Natural killer cell (primary cell): ENCODE measurements around the gene TMEM14A. TPM values are rescaled to one million over a fixed set of nuclear protein-coding genes. Genes with fewer than 3 reads are reported as not detected.

Experiments used
- ATAC-seq, 3 donors: fragments of 150-1000 bp in 2 of 3; fragments of 200-7000 bp in 1 of 3; cut with Tn5 transposase; 1 replicate in 1 of 3; 2 replicates in 2 of 3; pipeline ENCODE4 v1.10.0; 2021; ENCODE audit warnings: mild to moderate bottlenecking in 2 of 3, moderate library complexity in 2 of 3
- DNase-seq, 2 donors: peaks; one replicate each; pipeline versions ENCODE4 v3.0.0 to v3.0.0-alpha.2; 2013 to 2021; ENCODE audit warnings: mixed read lengths in 1 of 2
- H3K27ac ChIP-seq: one replicate; pipeline ENCODE4 v1.5.1; 2013; ENCODE audit warnings: mild to moderate bottlenecking, low read length
- H3K27me3 ChIP-seq: one replicate; pipeline ENCODE4 v1.6.1; 2013; ENCODE audit warnings: low read length; ENCODE audit not compliant: control insufficient read depth, insufficient read depth
- H3K36me3 ChIP-seq: one replicate; pipeline ENCODE4 v1.6.1; 2013; ENCODE audit warnings: low read length; ENCODE audit not compliant: control insufficient read depth, insufficient read depth
- H3K4me1 ChIP-seq: one replicate; pipeline ENCODE4 v1.6.1; 2013; ENCODE audit warnings: low read length; ENCODE audit not compliant: control insufficient read depth, insufficient read depth
- H3K4me3 ChIP-seq: one replicate; pipeline ENCODE4 v1.5.1; 2013; ENCODE audit warnings: low read length
- H3K9me3 ChIP-seq: one replicate; pipeline ENCODE4 v1.6.1; 2013; ENCODE audit warnings: low read length; ENCODE audit not compliant: control insufficient read depth, insufficient read depth
- H3K27ac Mint-ChIP-seq, 2 donors: one replicate each; pipeline ENCODE4 v1.8.0; 2022; ENCODE audit warnings: mild to moderate bottlenecking in 2 of 2, mixed read lengths in 2 of 2, moderate library complexity in 1 of 2
- H3K27me3 Mint-ChIP-seq, 2 donors: one replicate each; pipeline ENCODE4 v1.8.0; 2022; ENCODE audit warnings: low read depth in 2 of 2, mixed read lengths in 2 of 2
- H3K36me3 Mint-ChIP-seq: one replicate; pipeline ENCODE4 v1.8.0; 2022; ENCODE audit warnings: mixed read lengths
- H3K4me1 Mint-ChIP-seq, 2 donors: one replicate each; pipeline ENCODE4 v1.8.0; 2022; ENCODE audit warnings: mixed read lengths in 2 of 2
- H3K4me3 Mint-ChIP-seq: one replicate; pipeline ENCODE4 v1.8.0; 2022; ENCODE audit warnings: mild to moderate bottlenecking, moderate library complexity, mixed read lengths
- H3K9me3 Mint-ChIP-seq, 2 donors: one replicate each; pipeline ENCODE4 v1.8.0; 2022; ENCODE audit warnings: mixed read lengths in 2 of 2
- CTCF ChIP-seq: fragments of 200-600 bp; IDR thresholded peaks from one replicate; pipeline ENCODE4 v1.8.0; 2022; ENCODE audit warnings: antibody characterized with exemption
- WGBS: methylation state at CpG from one replicate; pipeline ENCODE4 v1.1.7; 2013; ENCODE audit warnings: missing lambda C conversion rate; ENCODE audit not compliant: insufficient coverage; 5-methylcytosine and 5-hydroxymethylcytosine counted together
- intact Hi-C: fragments of 100-400 bp; cut with micrococcal nuclease; formaldehyde crosslinking; loops from one replicate; pipeline ENCODE4 v1.14.2; 2022
- total RNA-seq, 4 donors: library from RNA; stranded (reverse); fragments of 120-200 nt in 1 of 4; gene quantifications; one replicate each; pipeline versions ENCODE4 v1.2.3 to v1.2.4, GENCODE V29; 2013 to 2022

Gene TMEM14A
- total RNA-seq, 3 donors from 2014 or later (not counting 1 experiment from before 2014, with no cell fraction given): 4.8 to 5.6 (median 5.3) TPM

DNA sequence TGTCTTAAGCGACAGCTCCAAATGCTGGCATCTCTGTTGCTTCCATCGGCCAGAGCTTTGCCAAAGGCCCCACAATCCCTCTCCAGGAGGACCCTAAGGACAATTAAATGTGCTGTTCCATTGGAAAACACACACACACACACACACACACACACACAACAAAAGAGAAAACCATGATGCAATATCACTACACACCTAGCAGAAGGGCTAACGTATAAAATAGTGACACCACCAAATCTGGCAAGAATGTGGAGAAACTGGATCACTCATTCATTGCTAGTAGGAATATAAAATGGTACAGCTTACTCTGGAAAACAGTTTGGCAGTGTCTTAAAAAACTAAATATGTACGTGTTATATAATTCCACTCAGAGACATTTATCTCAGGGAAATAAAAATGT is 13.0 kb upstream of the TMEM14A start:
- H3K4me1 ChIP-seq: no peaks in the 10 kb centered on the region
- 90% methylated on average over 3 of the region's 4 CpGs for WGBS
- Mint-ChIP-seq H3K9me3 (no peaks in the 10 kb centered on the region), H3K36me3 (no peaks in the 10 kb centered on the region), H3K4me3 (no peak overlapping the region), H3K4me1 (no peaks in the 10 kb centered on the region), H3K27me3 (peaks cover 16 to 18% of the 10 kb centered on the region in 2 donors), H3K27ac (no peak overlapping the region)
- no peaks in the 10 kb centered on the region for H3K9me3 ChIP-seq
- no peaks in the 10 kb centered on the region for H3K36me3 ChIP-seq
- H3K27me3 ChIP-seq: no peaks in the 10 kb centered on the region
- no peak overlapping the region for H3K4me3 ChIP-seq
- no peak for TF ChIP-seq CTCF
- no peak for ATAC-seq
- intact Hi-C loops: no loop called here
- no peak for DNase-seq
- no peak overlapping the region for H3K27ac ChIP-seq

DNA sequence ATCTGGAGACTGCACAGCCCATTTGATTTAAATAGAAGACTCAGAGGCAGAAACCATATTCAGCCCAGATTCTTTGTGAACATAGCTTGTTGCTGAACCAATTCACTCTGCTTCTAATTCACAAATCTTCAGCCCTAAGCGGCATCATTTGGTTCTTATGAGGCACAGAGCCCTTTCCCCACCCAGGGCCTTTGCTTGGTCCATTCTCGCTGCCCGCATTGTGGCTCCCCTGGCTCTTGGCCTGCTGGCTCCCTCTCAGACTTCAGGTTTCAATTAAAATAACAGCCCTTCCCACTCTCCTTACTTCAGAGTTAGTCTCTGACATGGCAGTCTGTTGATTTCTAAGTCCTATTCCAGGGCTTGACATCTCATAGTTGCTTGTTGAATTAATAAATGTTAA is 9.4 kb upstream of the TMEM14A start:
- ATAC-seq (no peak), DNase-seq (no peak)
- H3K27ac ChIP-seq: no peak overlapping the region
- no peak overlapping the region for H3K4me3 Mint-ChIP-seq
- H3K4me1 ChIP-seq: peaks cover 11% of the 10 kb centered on the region
- WGBS: 83% methylated on average over 3 of the region's 3 CpGs
- H3K27ac Mint-ChIP-seq: no peak overlapping the region
- no peaks in the 10 kb centered on the region for H3K9me3 Mint-ChIP-seq
- H3K4me1 Mint-ChIP-seq: no peaks in the 10 kb centered on the region
- H3K27me3 Mint-ChIP-seq: peaks cover 0 to 8% of the 10 kb centered on the region in 2 donors
- intact Hi-C loops: loop anchor here (5.0 to 10.0 kb wide), 2 partner anchors 499 to 597 kb away; no protein-coding TSS in a partner anchor
- H3K27me3 ChIP-seq: peaks cover 4% of the 10 kb centered on the region
- H3K36me3 ChIP-seq: no peaks in the 10 kb centered on the region
- TF ChIP-seq CTCF: no peak
- no peaks in the 10 kb centered on the region for H3K9me3 ChIP-seq
- no peak overlapping the region for H3K4me3 ChIP-seq
- no peaks in the 10 kb centered on the region for H3K36me3 Mint-ChIP-seq

DNA sequence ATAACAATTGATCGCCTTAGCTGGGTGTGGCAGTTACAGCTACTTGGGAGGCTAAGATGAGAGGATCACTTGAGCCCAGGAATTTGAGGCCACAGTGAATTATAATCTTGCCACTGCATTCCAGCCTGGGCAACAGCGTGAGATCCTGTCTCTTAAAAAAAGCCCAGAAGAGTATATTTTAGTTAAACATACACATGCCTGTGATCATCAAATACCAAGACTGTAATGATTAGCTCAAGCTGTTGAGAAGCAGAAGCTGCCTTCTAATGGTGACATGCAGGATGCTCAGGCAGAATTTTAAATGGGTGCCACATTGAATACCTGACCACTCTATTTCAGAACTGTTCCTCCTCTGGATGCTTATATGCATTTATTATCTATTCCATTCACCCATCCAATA is 8.9 kb upstream of the TMEM14A start:
- Mint-ChIP-seq H3K4me1 (no peaks in the 10 kb centered on the region), H3K36me3 (no peaks in the 10 kb centered on the region), H3K9me3 (no peaks in the 10 kb centered on the region), H3K4me3 (no peak overlapping the region), H3K27ac (no peak overlapping the region), H3K27me3 (peaks cover 0 to 8% of the 10 kb centered on the region in 2 donors)
- H3K27ac ChIP-seq: no peak overlapping the region
- peaks cover 11% of the 10 kb centered on the region for H3K4me1 ChIP-seq
- no peaks in the 10 kb centered on the region for H3K9me3 ChIP-seq
- TF ChIP-seq CTCF: no peak
- intact Hi-C loops: loop anchor here (2.0 to 10.0 kb wide), 3 partner anchors 87 to 597 kb away; no protein-coding TSS in a partner anchor
- 98% methylated on average over 2 of the region's 2 CpGs for WGBS
- no peaks in the 10 kb centered on the region for H3K36me3 ChIP-seq
- no peak overlapping the region for H3K4me3 ChIP-seq
- ATAC-seq (no peak), DNase-seq (no peak)
- peaks cover 4% of the 10 kb centered on the region for H3K27me3 ChIP-seq
